Nephron (organoid): ENCODE measurements around the gene MLKL.
A peak's percentile ranks its signal among the peaks of the same experiment; 100 is the strongest.

ENCODE experiments used
- H3K27ac Mint-ChIP-seq, 3 experiments: 2 replicates each; pipeline ENCODE4 v1.8.0; 2020; ENCODE audit warnings: mixed read lengths in 3 of 3, mild to moderate bottlenecking in 2 of 3, moderate library complexity in 1 of 3
- H3K27me3 Mint-ChIP-seq: 2 replicates; pipeline ENCODE4 v1.8.0; 2021; ENCODE audit warnings: low read depth, mild to moderate bottlenecking, moderate library complexity, mixed read lengths
- H3K36me3 Mint-ChIP-seq: 2 replicates; pipeline ENCODE4 v1.8.0; 2020; ENCODE audit warnings: low read depth, mixed read lengths
- H3K4me1 Mint-ChIP-seq: 2 replicates; pipeline ENCODE4 v1.8.0; 2020; ENCODE audit warnings: mixed read lengths
- H3K4me3 Mint-ChIP-seq, 3 experiments: 2 replicates each; pipeline ENCODE4 v1.8.0; 2020; ENCODE audit warnings: mild to moderate bottlenecking in 3 of 3, mixed read lengths in 3 of 3, moderate library complexity in 2 of 3
- H3K9me3 Mint-ChIP-seq: 2 replicates; pipeline ENCODE4 v1.8.0; 2020; ENCODE audit warnings: mixed read lengths
- CTCF ChIP-seq, 3 experiments: fragments of 200-600 bp; sonication (generic); IDR thresholded peaks; one replicate each; pipeline ENCODE4 v1.5.0; 2021; ENCODE audit warnings: antibody characterized with exemption in 3 of 3; ENCODE audit not compliant: unreplicated experiment in 3 of 3

Gene MLKL

GRCh38 chr16:74700438-74701225 is at the start of gene MLKL:
Gene MLKL, minus strand, starts transcription at chr16:74700862. Its CDS starts 5,105 bp downstream, at chr16:74695757.
- TF ChIP-seq CTCF (IDR thresholded peaks at IDR 0.05; ENCODE audit: unreplicated experiment in 3 of 3), result no peak
- peaks cover 6% of the 10 kb centered on the region for H3K4me1 Mint-ChIP-seq
- H3K36me3 Mint-ChIP-seq, result no peaks in the 10 kb centered on the region
- H3K27ac Mint-ChIP-seq, result no peak within 1 kb of the TSS
- H3K9me3 Mint-ChIP-seq, result no peaks in the 10 kb centered on the region
- H3K27me3 Mint-ChIP-seq, result peaks cover 4% of the 10 kb centered on the region
- peak within 1 kb of the TSS; percentile 60 to 76 (median 64) for H3K4me3 Mint-ChIP-seq

GRCh38 chr16:74749291-74750055 is 48.8 kb upstream of the MLKL start:
- Mint-ChIP-seq H3K9me3 (no peaks in the 10 kb centered on the region), H3K4me3 (no peak overlapping the region), H3K27me3 (peaks cover 21% of the 10 kb centered on the region), H3K27ac (no peak overlapping the region), H3K4me1 (no peaks in the 10 kb centered on the region), H3K36me3 (no peaks in the 10 kb centered on the region)
- no peak for TF ChIP-seq CTCF (IDR thresholded peaks at IDR 0.05; ENCODE audit: unreplicated experiment in 3 of 3)

- H3K4me3 Mint-ChIP-seq, result no peak overlapping the region
- peaks cover 17% of the 10 kb centered on the region for H3K27me3 Mint-ChIP-seq
- H3K9me3 Mint-ChIP-seq, result no peaks in the 10 kb centered on the region
- no peaks in the 10 kb centered on the region for H3K4me1 Mint-ChIP-seq
- no peak for TF ChIP-seq CTCF (IDR thresholded peaks at IDR 0.05; ENCODE audit: unreplicated experiment in 3 of 3)
- H3K27ac Mint-ChIP-seq, result no peak overlapping the region
- no peaks in the 10 kb centered on the region for H3K36me3 Mint-ChIP-seq
Observed at GRCh38 chr16:74748616-74749026, 48.0 kb upstream of the MLKL start.

GRCh38 chr16:74747716-74748615 is 47.3 kb upstream of the MLKL start:
- peaks cover 13% of the 10 kb centered on the region for H3K27me3 Mint-ChIP-seq
- no peaks in the 10 kb centered on the region for H3K4me1 Mint-ChIP-seq
- no peak for TF ChIP-seq CTCF (IDR thresholded peaks at IDR 0.05; ENCODE audit: unreplicated experiment in 3 of 3)
- H3K27ac Mint-ChIP-seq, result no peak overlapping the region
- H3K4me3 Mint-ChIP-seq, result no peak overlapping the region
- H3K9me3 Mint-ChIP-seq, result no peaks in the 10 kb centered on the region
- H3K36me3 Mint-ChIP-seq, result no peaks in the 10 kb centered on the region

GRCh38 chr16:74745926-74746325 is 45.3 kb upstream of the MLKL start:
- peaks cover 7% of the 10 kb centered on the region for H3K4me1 Mint-ChIP-seq
- TF ChIP-seq CTCF (IDR thresholded peaks at IDR 0.05; ENCODE audit: unreplicated experiment in 3 of 3), result no peak
- no peak overlapping the region for H3K4me3 Mint-ChIP-seq
- no peaks in the 10 kb centered on the region for H3K36me3 Mint-ChIP-seq
- H3K27ac Mint-ChIP-seq, result no peak overlapping the region
- no peaks in the 10 kb centered on the region for H3K9me3 Mint-ChIP-seq
- peaks cover 3% of the 10 kb centered on the region for H3K27me3 Mint-ChIP-seq
